22Rv1 (cell line): ENCODE results near the gene CA7.

Experiments
- H3K27ac ChIP-seq: fragments of 450-650 bp; 2 replicates; pipeline ENCODE4 v1.5.1; 2017
- CTCF ChIP-seq: fragments of 450-650 bp; IDR thresholded peaks from 2 replicates; pipeline ENCODE4 v1.5.1; 2017; ENCODE audit warnings: mild to moderate bottlenecking
- ZFX ChIP-seq: fragments of 450-650 bp; IDR thresholded peaks from 2 replicates; pipeline ENCODE4 v1.6.1; 2017; ENCODE audit warnings: antibody characterized with exemption, borderline replicate concordance

The CA7 gene

DNA sequence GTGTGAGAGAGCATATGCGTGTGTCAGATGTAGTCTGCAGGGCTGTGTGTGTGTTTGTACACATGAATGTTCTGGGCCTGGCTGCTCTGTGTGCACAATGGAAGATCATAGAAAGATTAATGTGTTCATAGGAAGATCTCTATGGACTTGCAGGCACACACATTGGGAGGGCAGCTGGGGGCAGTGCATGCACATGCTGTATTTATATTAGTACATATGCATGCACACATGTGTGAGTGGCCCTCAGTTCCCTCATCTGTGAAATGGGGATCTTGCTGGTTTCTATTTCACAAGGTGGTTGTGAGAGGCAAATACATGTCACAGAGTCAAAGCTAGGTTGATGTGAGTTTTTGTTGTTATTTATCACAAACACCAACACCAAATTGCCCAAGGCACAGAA, 2.1 kb downstream of the CA7 start:
- TF ChIP-seq CTCF (no peak), ZFX (no peak)
- no peak overlapping the region for H3K27ac ChIP-seq

DNA sequence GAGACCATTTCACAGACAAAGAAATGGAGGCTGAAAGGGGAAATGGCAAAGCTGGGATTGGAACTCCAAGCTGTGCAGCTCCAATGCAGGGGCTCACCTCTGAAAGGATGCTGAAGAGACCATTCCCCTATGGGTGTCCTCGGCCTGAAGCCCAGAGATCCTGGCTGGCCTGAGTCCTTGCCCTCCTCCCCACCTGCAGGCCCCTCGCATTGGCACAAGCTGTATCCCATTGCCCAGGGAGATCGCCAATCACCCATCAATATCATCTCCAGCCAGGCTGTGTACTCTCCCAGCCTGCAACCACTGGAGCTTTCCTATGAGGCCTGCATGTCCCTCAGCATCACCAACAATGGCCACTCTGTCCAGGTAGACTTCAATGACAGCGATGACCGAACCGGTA, 2.6 kb downstream of the CA7 start:
- no peak overlapping the region for H3K27ac ChIP-seq
- TF ChIP-seq CTCF (no peak), ZFX (no peak)

DNA sequence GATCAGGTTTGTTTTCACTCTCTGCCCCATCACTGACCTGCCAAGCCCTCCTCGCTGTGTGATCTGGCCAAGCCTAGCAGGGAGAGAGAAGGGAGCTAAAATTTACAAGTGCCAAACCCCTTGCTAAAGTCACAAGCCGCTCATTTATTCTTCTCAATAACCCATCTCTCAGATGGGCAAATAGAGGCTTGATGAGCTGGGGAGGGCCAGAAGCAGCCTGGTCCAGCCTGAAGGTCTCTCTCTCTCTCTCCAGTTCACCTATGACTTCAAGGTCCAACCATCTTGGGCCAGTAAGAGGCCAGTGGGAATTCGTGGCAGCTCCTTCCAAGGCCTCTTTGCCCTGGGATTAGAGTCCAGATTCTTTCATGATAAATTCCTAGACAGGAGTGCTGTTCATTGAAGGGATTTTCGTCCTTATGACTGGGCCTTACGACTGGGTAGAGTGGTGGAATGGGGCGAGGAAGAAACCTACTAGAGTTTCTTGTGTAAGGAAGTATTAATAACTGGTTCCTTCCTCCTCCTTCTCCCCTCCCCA, 3.4 kb downstream of the CA7 start:
- no peak for TF ChIP-seq ZFX
- H3K27ac ChIP-seq: no peak overlapping the region

DNA sequence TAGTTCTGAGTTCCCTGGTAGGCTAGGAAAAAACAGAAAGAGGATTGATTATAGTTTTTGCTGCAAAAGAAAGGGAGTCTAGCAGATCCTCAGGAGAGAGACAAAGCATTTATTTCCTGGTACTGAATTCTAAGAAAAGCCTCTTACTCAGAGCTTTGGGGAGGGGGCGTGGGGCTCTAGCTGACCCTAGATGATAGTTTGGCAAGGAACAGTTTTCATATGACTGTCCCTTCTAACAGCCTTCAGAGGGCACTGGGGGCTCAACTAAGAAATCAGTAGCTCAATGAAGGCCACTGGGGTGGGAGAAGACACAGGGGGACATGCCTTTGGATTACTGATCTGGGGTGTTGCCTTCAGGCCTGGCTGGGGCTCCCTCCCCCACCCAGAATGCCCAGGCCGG, 4.0 kb downstream of the CA7 start:
- no peak for TF ChIP-seq CTCF
- no peak for TF ChIP-seq ZFX
- no peak overlapping the region for H3K27ac ChIP-seq

DNA sequence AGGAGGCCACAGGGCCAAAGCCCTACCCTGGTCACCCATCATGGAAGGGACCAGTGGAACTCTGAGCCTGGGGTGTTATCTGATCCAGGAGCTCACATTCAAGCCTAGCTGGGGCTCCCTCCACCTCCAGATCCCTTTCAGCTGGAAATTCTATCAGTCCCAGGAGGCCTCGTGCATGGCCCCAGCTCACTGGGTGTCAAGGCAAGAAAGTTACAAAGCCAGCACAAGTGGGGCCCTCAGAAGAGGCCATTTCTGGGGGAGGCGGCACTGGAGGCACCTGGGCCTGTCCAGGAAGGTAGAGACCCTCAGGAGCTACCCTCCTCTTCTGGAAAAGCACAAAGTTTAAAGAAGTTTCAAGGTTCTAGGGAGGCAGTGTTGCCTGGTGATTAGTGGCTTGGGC, 4.8 kb downstream of the CA7 start:
- TF ChIP-seq CTCF (no peak), ZFX (no peak)
- no peak overlapping the region for H3K27ac ChIP-seq

DNA sequence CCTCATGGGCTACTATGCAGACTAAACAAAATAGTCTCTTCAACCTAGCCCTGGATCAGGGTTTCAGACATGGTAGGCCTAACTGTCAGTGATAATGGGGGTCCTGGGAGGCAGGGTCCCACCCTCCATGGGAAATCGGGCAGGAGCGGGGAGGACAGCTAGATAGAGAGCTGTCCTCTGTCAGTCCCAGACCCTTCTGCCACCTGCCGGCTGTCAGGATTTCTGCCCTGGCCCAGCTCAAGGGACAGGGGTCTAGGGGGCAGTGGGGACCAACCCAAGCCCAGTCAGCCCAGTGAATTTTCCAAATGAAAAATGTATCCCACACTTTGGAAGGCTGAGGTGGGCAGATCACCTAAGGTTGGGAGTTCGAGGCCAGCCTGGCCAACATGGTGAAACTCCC, 5.3 kb downstream of the CA7 start:
- no peak for TF ChIP-seq CTCF
- no peak for TF ChIP-seq ZFX
- H3K27ac ChIP-seq: no peak overlapping the region

DNA sequence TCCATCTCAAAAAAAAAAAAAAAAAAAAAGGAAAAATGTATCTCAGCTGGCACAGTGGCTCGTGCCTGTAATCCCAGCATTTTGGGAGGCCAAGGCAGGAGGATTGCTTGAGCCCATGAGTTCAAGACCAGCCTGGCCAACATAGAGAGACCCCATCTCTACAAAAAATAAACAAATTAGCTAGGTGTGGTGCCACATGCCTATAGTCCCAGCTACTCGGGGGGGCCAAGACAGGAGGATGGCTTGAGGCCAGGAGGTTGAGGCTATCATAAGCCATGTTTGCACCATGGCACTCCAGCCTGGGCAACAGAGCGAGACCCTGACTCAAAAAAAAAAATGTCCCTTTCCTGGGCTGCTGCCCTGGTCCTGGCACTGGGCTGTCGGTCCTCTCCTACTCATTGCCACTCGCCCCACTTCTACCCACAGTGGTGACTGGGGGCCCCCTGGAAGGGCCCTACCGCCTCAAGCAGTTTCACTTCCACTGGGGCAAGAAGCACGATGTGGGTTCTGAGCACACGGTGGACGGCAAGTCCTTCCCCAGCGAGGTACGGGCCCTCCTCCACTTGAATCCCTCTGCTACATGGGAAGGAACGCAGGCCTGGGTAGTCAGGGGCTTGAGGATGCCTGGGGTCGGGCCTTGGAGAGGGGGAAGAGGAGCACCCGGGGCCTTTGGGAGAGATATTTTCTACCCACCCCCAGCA, 6.1 kb downstream of the CA7 start:
- no peak overlapping the region for H3K27ac ChIP-seq
- TF ChIP-seq ZFX (no peak), CTCF (no peak)
